Activated CD8-positive, alpha-beta memory T cell treated with anti-CD3 and anti-CD28 coated beads for 36 hours (primary cell): Measurements from ENCODE around the gene RITA1. TPM values are rescaled to one million over a fixed set of nuclear protein-coding genes. Genes with fewer than 3 reads are reported as not detected.
"Not testable (repeated sequence)": the region's sequence is repeated elsewhere in the genome, so short reads cannot be mapped to it uniquely, and the experiment has no call there.

Experiments
- CTCF ChIA-PET: fragments of 350-600 bp; sonication (Branson Sonifier 250); formaldehyde crosslinking; loops from one replicate; lab custom pipeline; 2021; ENCODE audit warnings: antibody characterized with exemption; lab: Charles Lee
- POLR2A ChIA-PET: fragments of 350-600 bp; sonication (Branson Sonifier 250); formaldehyde crosslinking; loops from one replicate; lab custom pipeline; 2021; ENCODE audit warnings: antibody characterized with exemption; lab: Charles Lee
- total RNA-seq, 2 experiments: library from RNA; stranded (reverse); gene quantifications; one replicate each; pipeline ENCODE4 v1.2.3, GENCODE V29; 2021

Gene RITA1, protein sequence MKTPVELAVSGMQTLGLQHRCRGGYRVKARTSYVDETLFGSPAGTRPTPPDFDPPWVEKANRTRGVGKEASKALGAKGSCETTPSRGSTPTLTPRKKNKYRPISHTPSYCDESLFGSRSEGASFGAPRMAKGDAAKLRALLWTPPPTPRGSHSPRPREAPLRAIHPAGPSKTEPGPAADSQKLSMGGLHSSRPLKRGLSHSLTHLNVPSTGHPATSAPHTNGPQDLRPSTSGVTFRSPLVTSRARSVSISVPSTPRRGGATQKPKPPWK
- total RNA-seq = 10 to 100 TPM; 26.1 to 28.2 TPM

DNA sequence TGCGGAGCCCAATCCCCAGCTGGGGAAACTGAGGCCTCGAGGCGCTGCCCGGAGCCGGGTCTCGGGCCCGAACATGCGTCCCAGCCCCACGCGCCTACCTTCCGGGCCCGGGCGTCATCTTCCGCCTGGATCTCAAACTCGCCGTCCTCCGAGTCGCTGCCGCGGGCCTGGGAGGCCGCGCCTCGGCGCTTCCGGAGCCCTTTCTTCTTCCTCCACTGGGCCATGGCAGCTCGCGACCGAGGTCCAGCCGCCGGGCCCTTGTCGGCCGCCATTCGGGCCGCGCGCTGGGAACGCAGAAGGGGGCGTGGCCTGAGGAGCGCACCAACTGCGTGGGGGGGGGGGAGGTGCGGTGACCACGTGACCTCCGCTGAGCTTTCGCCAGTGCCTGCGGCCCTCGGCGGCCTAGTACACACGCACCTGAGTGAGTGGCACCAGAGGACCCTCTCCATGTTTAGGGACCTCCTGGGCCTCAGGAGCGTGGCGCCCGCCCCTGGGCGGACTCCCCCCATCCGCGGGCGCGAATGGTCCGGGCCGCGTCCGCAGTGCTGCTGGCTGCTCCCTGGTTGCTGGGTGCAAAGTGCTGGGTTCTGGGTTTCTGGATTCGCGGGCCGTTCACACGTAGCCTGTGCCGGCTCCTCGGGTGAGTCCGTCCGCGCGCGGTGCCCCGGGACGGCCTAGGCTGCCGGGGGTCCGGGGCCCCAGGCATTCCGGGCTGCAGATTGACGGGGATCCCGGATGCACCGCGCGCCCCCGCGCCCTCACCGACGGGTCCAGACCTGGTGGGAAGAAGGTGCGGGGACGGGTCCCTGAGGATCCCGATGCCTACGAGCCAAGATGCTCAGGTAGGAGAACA lies at the start of gene RITA1, which contains the start of gene DDX54:
TSS of gene RITA1 (plus strand) at position 542 of the 853 bp plus-strand sequence. CDS start 1,026 bp downstream, outside the sequence.
TSS of gene DDX54 (minus strand) at position 299 of the 853 bp plus-strand sequence. CDS start at position 272, 27 bp downstream.
- ChIA-PET POLR2A (interaction anchor here (0.5 to 3.2 kb wide), 8 partner anchors 11 to 283 kb away, joined by 3 to 13 read pairs (median 4); partner anchors contain the start of genes OAS2 and TPCN1), CTCF (interaction anchor here (0.9 to 1.3 kb wide), 6 partner anchors 10 to 240 kb away, joined by 3 to 5 read pairs (median 4); no protein-coding TSS in a partner anchor)

DNA sequence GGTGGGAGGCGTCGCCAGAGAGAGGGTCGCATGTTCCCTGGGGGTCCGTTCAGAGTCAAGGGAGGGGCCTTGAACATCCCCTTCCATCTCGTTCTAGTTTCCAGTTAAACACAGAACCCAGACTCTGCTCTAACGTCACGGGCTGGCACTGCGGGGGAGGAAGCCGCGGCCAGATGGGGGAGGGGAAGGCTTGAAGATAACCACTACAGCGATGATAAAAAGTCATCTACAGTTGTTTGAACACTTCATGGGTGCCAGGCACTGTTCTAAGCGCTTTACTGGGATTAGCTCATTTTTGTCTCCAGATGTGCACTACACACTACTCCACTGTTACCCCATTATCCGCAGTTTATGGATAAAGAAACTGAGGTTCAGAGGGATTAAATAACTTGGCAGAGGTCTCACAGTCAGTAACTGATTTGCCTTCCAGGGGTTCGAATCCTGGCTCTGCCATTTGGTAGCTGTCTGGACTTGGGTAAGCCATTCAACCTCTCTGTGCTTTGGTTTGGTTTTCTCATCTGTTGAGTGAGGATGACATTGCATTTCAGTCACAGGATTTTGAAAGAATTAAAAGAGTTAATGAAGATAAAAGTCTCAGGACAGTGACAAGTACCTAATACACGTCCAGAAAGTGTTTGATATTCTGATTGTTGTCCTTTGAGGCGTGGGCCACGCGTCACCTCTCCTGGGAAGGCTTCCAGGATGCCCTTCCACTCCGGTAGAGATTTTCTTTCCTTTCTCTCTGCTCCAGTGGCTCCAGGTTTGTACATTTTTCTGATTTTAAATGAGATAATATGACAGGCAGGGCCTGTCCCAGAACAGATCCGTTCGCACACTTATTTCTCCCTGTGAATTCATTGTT lies 49.2 kb upstream of the RITA1 start:
- ChIA-PET CTCF (interaction anchor here (1.2 to 3.8 kb wide), 3 partner anchors 13 to 88 kb away, joined by 3 to 10 read pairs (median 5); no protein-coding TSS in a partner anchor), POLR2A (no interaction called here)

DNA sequence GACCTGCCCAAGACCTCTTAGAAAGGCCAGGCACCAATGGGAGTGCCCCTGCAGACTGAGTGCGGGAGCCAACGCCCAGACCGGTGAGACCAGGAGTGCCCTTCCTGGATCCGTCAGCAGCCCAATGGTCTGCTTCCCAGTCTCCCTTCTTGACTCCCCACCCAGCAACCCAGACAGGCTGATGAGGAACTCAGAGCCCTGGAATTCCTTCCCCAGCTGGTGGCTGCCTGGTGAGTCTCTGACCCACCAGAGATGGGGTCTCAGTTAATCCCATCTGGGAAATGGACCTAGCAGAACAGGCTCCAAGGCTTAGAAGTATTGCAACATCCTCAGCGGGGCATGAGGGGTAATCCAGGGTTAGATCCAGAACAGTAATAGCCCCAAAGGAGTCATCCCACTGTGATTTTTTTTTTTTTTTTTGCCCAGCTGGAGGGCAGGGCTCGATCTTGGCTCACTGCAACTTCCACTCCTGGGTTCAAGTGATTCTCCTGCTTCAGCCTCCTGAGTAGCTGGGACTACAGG lies 48.5 kb upstream of the RITA1 start:
- CTCF ChIA-PET = interaction anchor here (3.8 kb wide), 1 partner anchor 16 kb away, joined by 10 read pairs; no protein-coding TSS in a partner anchor
- POLR2A ChIA-PET = interaction anchor here (0.6 kb wide), 1 partner anchor 35 kb away, joined by 3 read pairs; no protein-coding TSS in a partner anchor

DNA sequence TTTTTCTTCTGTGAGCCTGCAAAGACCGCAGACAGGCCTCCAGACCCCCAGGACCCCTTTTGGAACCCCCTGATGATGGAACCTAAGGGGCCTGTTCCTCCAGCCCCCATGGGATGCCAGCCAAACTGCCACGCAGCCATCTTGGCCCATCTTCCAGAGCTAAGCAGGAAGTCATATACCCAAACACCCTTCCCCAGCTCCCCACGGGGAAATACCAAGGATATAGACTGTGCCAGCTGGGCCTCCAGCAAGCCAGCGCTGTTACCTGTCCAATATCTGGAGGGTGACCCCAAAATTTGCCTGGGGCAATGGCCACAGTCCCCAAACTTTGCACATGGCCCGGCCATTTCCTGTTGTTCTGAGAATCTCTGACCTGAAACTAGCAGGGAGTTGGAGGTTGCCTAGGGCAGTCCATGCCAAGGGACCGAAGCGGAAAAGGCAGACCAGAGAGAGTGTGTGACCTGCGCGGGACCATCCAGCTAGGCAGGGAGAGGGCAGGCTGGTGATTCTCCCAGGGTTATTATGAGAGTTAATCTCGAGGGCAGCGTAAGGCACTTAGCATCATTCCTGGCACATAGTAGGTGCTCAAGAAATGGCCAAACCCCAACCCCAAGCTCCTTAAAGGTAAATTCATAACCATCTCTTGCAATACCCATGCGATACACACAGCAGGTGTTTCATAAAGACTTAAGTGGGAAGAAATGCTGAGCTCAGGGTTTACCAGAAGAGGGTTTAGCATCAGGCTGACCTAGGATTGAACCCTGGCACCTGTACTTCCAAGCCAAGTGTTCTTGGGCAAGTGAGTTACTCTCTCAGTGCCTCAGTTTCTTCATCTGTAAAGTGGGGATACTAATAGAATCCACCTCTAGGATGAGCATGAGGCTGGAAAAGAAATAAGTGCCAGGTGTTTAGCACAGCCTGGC lies 47.4 kb upstream of the RITA1 start:
- ChIA-PET CTCF (interaction anchor here (3.8 kb wide), 1 partner anchor 15 kb away, joined by 10 read pairs; no protein-coding TSS in a partner anchor), POLR2A (interaction anchor here (0.6 kb wide), 1 partner anchor 36 kb away, joined by 3 read pairs; no protein-coding TSS in a partner anchor)

DNA sequence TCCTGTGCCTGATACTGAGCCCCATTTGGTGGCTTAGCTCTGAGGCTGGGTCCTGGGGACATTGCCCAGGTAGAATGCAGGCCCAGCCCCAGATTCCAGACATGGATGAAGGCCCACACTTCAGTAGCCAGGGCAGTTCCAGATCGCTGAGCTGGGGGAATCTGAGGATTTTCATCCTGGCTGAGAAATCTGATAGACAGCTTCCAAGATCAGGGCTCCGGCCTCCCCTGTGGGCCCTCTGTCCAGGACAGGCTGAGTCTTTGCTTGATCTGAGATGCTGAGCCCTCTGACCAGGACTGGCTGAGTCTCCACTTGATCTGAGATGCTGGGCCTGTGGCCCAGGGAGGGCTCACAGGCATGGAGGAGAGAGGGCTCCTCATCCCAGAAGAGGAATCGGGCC lies 46.7 kb upstream of the RITA1 start:
- CTCF ChIA-PET = interaction anchor here (3.8 kb wide), 1 partner anchor 14 kb away, joined by 10 read pairs; no protein-coding TSS in a partner anchor
- POLR2A ChIA-PET = no interaction called here

DNA sequence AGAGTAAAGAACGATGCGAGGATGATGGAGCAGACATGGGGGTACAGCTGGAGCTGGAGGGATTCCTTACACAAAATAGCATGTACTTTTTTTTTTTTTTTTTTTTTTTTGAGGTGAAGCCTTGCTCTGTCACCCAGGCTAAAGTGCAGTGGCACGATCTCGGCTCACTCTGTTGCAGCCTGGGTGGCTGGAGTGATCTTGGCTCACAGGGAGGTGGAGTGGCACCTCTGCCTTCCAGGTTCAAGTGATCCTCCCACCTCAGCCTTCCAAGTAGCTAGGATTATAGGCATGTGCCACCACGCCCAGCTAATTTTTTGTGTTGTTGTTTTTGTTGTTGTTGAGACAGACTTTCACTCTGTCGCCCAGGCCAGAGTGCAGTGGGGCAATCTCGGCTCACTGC lies 44.8 kb upstream of the RITA1 start:
- ChIA-PET POLR2A (no interaction called here), CTCF (no interaction called here)

DNA sequence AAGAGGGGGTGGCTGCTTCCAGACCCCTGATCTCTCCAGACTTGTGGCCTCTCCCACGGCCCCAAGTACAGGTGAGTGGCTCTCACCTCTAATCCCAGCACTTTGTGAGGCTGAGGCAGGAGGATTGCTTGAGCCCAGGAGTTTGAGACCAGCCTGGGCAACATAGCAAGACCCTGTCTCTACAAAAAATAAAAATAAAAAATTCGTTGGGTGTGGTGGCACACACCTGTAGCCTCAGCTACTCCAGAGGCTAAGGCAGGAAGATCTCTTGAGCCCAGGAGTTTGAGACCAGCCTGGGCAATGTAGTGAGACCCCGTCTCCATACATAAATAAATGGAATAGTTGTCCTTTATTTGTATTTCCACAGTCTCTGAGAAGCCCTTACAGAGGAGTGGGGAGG lies 43.8 kb upstream of the RITA1 start:
- POLR2A ChIA-PET = not testable (repeated sequence)
- CTCF ChIA-PET = interaction anchor here (0.7 kb wide), 1 partner anchor 8 kb away, joined by 3 read pairs; no protein-coding TSS in a partner anchor

DNA sequence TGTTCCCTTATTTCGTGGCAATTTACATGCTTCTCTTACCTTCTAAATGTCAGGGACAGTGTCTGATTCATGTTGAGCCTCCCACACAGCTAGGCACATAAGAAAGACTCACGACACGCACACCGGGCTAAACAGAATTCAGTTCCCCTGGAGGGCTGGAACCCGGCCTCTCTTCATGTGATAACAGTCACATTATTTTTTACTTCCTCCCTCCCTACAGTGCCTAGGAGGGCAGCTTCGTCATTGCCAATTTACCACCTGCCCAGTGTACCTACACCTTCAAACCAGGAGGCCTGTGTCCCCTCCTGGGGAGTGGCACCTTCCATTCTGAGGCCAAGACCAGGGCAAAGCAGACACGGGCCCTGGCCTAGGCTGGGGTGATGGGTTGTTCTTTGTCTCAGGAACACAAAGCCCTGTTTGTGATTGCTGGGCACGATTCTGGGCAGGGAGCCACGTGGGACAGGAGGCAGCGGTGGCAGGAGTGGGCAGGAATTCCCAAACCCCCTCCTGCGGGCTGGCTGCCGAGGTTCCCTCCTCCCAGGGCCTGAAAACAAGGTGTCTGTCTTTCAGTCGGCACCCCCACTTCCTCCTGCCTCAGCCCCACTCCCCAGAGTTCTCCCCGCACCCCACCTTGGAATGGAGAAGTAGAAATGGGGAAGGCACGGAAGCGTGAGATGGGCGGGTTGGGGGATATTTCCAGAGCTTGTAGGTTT lies 43.2 kb upstream of the RITA1 start:
- ChIA-PET CTCF (interaction anchor here (0.7 kb wide), 1 partner anchor 8 kb away, joined by 3 read pairs; no protein-coding TSS in a partner anchor), POLR2A (no interaction called here)

DNA sequence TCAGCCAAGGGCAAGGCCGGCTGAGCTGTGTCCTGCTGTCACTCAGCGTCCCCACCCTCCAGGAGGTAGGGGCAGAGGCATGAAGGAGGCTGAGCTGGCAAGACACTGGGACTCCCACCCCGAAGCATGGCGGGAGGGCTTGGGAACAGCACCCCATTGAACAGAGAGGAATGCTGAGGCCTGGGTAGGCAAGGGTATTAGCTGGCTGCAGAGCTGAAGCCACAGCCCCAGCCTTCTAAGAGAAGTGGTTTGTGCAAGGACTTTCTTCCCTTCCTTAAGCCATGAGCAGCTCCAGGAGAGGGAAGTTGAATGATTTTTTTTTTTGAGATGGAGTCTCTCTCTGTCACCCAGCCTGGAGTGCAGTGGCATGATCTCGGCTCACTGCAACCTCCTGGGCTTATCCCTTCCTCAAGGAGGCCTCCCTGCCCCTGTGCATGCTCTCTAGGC lies 42.6 kb upstream of the RITA1 start:
- ChIA-PET CTCF (interaction anchor here (1.0 kb wide), 1 partner anchor 10 kb away, joined by 3 read pairs; no protein-coding TSS in a partner anchor), POLR2A (no interaction called here)

DNA sequence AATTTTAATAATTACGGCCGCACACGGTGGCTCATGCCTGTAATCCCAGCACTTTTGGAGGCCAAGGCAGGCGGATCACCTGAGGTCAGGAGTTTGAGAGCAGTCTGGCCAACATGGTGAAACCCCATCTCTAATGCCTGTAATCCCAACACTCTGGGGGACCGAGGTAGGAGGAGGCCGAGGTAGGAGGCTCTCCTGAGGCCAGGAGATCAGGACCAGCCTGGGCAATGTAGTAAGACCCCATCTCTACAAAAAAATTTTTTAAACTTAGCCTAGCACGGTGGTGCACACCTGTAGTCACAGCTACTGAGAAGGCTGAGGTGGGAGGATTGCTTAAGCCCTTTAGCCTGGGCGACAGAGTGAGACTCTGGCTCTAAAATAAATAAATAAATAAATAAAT lies 41.6 kb upstream of the RITA1 start:
- CTCF ChIA-PET = no interaction called here
- POLR2A ChIA-PET = no interaction called here

DNA sequence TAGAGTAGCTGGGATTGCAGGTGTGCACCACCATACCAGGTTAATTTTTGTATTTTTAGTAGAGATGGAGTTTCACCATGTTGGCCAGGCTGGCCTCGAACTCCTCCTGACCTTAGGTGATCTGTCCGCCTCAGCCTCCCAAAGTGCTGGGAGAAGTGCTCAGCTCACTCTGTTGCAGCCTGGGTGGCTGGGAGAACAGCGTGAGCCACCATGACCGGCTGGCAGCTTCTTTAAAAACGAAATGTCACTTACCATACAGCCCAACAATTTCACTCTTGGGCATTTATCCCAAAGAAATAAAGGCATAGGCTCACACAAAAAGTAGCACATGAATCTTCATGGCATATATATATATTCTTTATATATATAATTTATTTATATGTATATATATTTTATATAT lies 40.7 kb upstream of the RITA1 start:
- ChIA-PET POLR2A (no interaction called here), CTCF (no interaction called here)

DNA sequence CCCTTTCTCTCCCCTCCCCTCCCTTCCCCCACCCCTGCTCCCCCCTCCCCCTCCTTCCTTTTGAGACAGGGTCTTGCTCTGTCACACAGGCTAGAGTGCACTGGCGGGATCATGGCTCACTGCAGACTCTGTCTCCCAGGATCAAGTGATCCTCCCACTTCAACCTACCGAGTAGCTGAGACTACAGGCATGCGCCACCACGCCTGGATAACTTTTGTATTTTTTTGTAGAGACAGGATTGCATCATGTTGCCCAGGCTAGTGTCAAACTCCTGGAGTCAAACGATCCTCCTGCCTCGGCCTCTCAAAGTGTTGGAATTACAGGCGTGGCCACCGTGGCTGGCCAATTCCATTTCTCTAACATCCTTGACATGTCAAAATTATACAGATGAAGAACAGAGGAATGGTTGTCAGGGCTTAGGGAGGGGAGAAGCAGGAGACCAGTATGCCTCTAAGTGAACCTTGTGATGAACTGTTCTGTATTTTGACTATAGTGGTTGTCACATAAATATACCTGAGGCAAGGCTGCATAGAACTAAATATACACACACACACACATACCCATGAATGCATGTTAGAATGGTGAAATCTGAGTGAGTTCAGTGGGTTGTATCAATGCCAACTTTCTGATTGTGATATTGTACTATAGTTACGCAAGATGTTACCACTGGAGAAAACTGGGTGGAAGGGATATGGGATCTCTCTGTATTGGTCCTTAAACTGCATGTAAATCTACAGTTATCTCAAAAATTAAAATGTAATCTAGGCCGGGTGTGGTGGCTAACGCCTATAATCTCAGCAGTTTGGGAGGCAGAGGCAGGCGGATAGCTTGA lies 39.6 kb upstream of the RITA1 start:
- ChIA-PET POLR2A (no interaction called here), CTCF (no interaction called here)

DNA sequence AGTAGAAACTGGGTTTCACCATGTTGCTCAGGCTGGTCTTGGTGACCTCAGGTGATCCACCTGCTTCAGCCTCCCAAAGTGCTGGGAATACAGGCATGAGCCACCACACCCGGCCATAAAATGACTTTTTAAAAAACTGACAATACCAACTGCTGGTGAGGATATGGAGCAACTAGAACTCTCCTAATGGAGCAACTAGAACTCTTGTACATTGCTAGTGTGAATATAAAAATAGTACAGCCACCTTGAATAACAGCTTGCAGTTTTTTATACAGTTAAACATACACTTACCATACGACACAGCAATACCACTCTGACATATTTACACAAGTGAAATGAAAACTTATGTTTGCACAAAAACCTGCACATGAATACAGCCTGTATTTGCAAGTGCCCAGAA lies 38.5 kb upstream of the RITA1 start:
- CTCF ChIA-PET = no interaction called here
- POLR2A ChIA-PET = no interaction called here

DNA sequence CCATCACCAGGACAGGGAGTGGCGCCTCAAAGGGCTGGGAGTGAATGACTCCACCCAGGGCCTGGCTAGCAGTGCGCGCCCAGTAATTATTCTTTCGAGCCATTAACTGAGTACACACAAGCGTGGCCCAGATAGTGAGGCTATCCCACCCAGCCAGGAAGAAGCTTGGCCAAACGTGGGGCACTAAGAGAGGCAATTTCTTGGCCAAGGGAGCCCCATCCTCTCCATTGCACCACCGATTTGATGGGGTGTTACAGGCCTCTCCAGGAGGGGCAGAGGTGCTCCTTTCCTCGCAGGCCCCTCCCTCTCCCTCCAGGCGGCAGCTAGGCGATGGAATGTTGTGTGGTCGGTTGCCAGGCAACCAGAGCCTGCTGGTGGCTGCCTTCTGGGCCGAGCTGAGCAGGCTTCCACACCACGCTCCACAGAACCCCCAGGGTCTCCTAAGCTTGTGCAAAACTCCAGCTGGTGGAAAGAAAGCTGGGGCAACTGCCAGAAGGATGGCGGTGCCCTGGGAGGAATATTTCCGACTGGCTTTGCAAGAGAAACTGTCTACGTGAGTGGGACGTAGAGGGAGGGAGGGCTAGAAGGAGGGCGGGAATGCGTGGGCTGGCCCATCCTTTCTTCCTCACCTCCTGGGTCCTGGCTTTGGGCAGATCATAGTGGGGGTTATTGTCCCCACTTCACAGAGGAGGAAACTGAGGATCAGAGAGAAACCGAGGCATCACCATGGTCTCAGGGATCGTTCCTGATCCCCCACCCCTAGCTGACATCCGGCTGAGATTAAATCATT lies 36.0 kb upstream of the RITA1 start, which contains the start of gene CFAP73:
TSS of gene CFAP73 (plus strand) at position 364 of the 790 bp plus-strand sequence. CDS start at position 498, 134 bp downstream.
- CTCF ChIA-PET = interaction anchor here (0.5 kb wide), 1 partner anchor 1132 kb away, joined by 3 read pairs; no protein-coding TSS in a partner anchor
- POLR2A ChIA-PET = interaction anchor here (0.5 kb wide), 1 partner anchor 62 kb away, joined by 7 read pairs; no protein-coding TSS in a partner anchor

DNA sequence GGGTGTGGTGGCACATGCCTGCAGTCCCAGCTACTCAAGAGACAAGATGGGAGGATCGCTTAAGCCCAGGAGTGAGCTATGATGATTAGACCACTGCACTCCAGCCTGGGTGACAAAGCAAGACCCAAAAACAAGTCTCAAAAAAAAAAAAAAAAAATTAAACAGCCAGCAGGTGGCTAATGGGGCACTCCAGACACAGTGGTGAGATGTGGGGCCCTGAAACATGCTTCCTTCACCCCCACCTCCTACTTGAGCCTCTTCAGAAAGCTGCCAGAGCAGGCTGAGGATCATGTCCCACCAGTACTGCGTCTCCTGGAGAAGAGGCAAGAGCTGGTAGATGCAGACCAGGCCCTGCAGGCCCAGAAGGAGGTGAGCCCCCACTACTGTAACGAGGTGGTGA lies 33.9 kb upstream of the RITA1 start:
- ChIA-PET POLR2A (no interaction called here), CTCF (no interaction called here)
